Left ventricle myocardium inferior (tissue), 1 donor: ENCODE data around the gene MT1E. TPM values are rescaled to one million over a fixed set of nuclear protein-coding genes. Genes with fewer than 3 reads are reported as not detected.

Experiments
- DNase-seq: peaks from one replicate; pipeline ENCODE4 v3.0.0-alpha.2; 2020
- H3K27ac ChIP-seq: fragments of 200-600 bp; replicated peaks from 2 replicates; pipeline ENCODE4 v1.8.0; 2021
- H3K27me3 ChIP-seq: fragments of 200-600 bp; 2 replicates; pipeline ENCODE4 v1.8.0; 2021; ENCODE audit warnings: low read depth
- H3K36me3 ChIP-seq: fragments of 200-600 bp; 2 replicates; pipeline ENCODE4 v1.8.0; 2021
- H3K4me1 ChIP-seq: fragments of 200-600 bp; 2 replicates; pipeline ENCODE4 v1.8.0; 2021
- H3K4me3 ChIP-seq: fragments of 200-600 bp; 2 replicates; pipeline ENCODE4 v1.8.0; 2021; ENCODE audit warnings: mild to moderate bottlenecking, moderate library complexity
- H3K9me3 ChIP-seq: fragments of 200-600 bp; replicated peaks from 2 replicates; pipeline ENCODE4 v1.8.0; 2021
- intact Hi-C: fragments of 100-400 bp; cut with micrococcal nuclease; formaldehyde crosslinking; loops from one replicate; pipeline ENCODE4 v1.11.0; 2022
- total RNA-seq: library from RNA; stranded (reverse); fragmentation: NEBNext Ultra II Directional; extraction: Animal tissue kit (Norgen Biotek cat#: 25700); gene quantifications from one replicate; pipeline ENCODE4 v1.2.1, GENCODE V29; 2021
- TF ChIP-seq, protein P1 (sequence below): fragments of 200-600 bp; IDR thresholded peaks from 2 replicates; pipeline ENCODE4 v1.8.0; 2021; ENCODE audit warnings: antibody characterized with exemption, mild to moderate bottlenecking, borderline replicate concordance
- donor health status: DM: no; HTN: yes; CAD: no; lungs with severe emphysema.

The MT1E gene
- total RNA-seq, 1 donor from 2014 or later: 126 TPM

DNA sequence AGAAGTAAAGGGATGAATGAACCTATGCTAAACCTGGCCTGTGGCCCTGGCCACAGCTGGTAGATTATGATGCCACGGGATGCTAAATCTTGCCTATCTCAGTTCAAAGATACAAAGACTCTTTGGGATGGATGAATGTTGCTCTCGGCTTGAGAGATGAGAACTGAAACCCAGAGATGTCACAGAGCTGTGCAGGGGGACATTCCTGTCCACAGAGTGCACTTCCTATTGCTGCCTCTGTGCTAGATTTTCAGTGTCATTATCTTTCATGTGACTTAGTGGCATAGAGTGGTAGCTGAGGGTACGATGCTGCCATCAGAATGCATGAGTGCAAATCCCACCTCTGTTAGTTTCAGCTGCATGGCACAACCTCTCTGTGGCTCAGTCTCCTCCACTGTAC is 4.6 kb downstream of the MT1E start:
- Histone ChIP-seq H3K4me3 (no peak overlapping the region), H3K9me3 (no peaks in the 10 kb centered on the region), H3K27ac (no peak overlapping the region), H3K36me3 (no peaks in the 10 kb centered on the region), H3K4me1 (peaks cover 43% of the 10 kb centered on the region), H3K27me3 (peaks cover 17% of the 10 kb centered on the region)
- TF ChIP-seq, protein P1, sequence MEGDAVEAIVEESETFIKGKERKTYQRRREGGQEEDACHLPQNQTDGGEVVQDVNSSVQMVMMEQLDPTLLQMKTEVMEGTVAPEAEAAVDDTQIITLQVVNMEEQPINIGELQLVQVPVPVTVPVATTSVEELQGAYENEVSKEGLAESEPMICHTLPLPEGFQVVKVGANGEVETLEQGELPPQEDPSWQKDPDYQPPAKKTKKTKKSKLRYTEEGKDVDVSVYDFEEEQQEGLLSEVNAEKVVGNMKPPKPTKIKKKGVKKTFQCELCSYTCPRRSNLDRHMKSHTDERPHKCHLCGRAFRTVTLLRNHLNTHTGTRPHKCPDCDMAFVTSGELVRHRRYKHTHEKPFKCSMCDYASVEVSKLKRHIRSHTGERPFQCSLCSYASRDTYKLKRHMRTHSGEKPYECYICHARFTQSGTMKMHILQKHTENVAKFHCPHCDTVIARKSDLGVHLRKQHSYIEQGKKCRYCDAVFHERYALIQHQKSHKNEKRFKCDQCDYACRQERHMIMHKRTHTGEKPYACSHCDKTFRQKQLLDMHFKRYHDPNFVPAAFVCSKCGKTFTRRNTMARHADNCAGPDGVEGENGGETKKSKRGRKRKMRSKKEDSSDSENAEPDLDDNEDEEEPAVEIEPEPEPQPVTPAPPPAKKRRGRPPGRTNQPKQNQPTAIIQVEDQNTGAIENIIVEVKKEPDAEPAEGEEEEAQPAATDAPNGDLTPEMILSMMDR: no peak
- DNase-seq: no peak
- intact Hi-C loops: no loop called here

DNA sequence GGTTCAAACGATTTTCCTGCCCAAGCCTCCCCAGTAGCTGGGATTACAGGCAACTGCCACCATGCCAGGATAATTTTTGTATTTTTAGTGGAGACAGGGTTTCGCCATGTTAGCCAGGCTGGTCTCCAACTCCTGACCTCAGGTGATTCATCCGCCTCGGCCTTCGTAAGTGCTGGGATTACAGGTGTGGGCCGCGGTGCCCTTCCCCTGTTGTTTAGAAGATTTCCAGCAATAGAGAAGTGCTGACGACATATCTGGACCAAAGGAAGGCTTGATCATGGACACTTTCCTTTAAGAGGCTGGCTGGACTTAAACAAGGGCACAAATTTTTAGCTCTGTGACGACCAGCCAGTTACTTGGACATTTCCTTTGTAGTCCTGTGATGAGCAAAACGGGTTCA is 5.6 kb downstream of the MT1E start:
- intact Hi-C loops: no loop called here
- Histone ChIP-seq H3K9me3 (no peaks in the 10 kb centered on the region), H3K27me3 (peaks cover 27% of the 10 kb centered on the region), H3K4me1 (peaks cover 40% of the 10 kb centered on the region), H3K27ac (peak overlapping the region; percentile 84), H3K4me3 (peak overlapping the region; percentile 69), H3K36me3 (no peaks in the 10 kb centered on the region)
- DNase-seq: no peak
- TF ChIP-seq, protein P1: no peak

DNA sequence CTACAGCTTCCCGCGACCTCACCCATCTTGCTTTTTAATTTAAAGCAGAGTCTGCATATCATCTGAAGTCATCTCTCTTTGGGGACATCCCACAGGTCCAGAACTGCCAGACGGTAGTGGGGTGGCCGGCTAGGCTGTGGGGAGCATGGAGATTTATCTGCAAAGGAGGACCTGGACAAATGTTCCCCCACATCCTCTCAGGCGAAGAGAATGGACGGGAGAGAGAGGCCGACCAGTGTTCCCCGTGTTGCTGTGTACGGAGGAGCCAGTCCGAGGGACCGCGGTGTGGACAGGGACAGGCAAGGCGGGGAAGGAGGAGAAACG is 6.2 kb downstream of the MT1E start:
- H3K4me3 ChIP-seq: peak overlapping the region; percentile 69
- TF ChIP-seq, protein P1: no peak
- peak overlapping the region; percentile 84 for H3K27ac ChIP-seq
- H3K4me1 ChIP-seq: peaks cover 34% of the 10 kb centered on the region
- no peaks in the 10 kb centered on the region for H3K9me3 ChIP-seq
- DNase-seq: no peak
- peaks cover 33% of the 10 kb centered on the region for H3K27me3 ChIP-seq
- H3K36me3 ChIP-seq: no peaks in the 10 kb centered on the region
- intact Hi-C loops: no loop called here

DNA sequence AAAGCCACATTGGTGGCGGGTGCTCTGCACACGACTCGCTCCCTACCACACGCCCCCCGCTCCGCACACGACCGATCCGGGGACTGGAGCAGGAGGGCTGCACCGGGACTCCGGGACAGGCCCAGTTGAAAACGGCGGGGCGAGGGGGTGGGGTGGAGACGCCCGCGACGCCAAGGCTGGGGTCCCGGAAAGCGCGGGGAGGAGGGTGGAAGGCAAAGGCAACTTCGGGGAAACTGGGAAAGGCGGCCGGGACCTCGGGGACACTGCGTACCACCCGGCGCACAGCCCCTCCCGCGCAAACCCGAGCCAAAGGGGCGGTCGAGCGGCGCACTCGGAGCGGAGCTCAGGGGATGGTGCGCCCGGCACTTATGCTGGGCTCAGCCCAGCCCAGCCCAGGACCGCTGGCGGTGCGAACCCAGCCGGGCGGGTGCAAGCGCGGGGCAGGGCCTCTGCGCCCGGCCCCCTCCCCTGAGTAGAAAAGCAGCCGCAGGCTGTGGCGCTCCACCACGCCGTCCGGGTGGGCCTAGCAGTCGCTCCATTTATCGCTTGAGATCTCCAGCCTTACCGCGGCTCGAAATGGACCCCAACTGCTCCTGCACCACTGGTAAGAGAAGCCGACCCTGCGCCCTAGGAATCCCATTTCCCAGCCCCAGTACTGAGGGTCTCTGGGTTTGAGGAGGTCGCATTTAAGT is 6.7 kb downstream of the MT1E start, which contains the start of gene MT1M:
MT1M (plus strand) TSS at position 504 of the 692 bp plus-strand sequence; CDS start at position 577, 73 bp downstream.
- peak within 1 kb of the TSS; percentile 84 for H3K27ac ChIP-seq
- peaks cover 29% of the 10 kb centered on the region for H3K4me1 ChIP-seq
- intact Hi-C loops: no loop called here
- no peaks in the 10 kb centered on the region for H3K9me3 ChIP-seq
- DNase-seq: peak; percentile 72
- peaks cover 36% of the 10 kb centered on the region for H3K27me3 ChIP-seq
- peak within 1 kb of the TSS; percentile 69 for H3K4me3 ChIP-seq
- no peaks in the 10 kb centered on the region for H3K36me3 ChIP-seq
- TF ChIP-seq, protein P1: no peak

DNA sequence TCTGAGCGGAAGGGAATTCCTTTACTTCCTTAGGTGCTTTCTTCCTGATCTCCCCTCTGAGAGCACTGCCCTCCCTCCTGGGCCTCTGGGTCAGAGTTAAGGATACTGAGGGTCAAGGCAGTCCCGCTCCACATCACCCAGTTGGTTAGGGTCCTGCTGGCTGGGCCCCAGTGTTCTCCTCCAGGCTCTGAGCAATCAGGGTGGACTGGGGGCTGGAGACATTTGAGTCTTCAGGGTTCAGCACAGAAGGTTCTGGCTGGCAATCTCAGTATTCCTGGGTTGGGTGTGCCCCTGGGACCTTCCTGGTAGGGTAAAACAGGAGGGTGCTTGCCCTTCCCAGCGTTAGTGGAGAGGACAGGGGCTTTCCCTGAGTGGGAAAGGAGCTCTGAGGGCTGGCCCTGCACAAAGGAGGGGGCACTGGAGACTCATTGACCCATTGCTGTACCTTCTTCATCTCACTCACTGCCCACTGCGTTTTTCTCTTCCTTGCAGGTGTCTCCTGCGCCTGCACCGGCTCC is 7.3 kb downstream of the MT1E start:
- intact Hi-C loops: no loop called here
- Histone ChIP-seq H3K9me3 (no peaks in the 10 kb centered on the region), H3K27me3 (peaks cover 42% of the 10 kb centered on the region), H3K36me3 (no peaks in the 10 kb centered on the region), H3K27ac (peak overlapping the region; percentile 84), H3K4me1 (peaks cover 30% of the 10 kb centered on the region), H3K4me3 (peak overlapping the region; percentile 69)
- TF ChIP-seq, protein P1: no peak
- no peak for DNase-seq
